NCI-H2107 (cell line): ENCODE results near the gene TMEM254.
"Not testable (repeated sequence)": the region's sequence is repeated elsewhere in the genome, so short reads cannot be mapped to it uniquely, and the experiment has no call there.

Source experiments
- DNase-seq: peaks from one replicate; lab custom pipeline; 2025; lab: John Stamatoyannopoulos, UW

TMEM254 gene

DNA sequence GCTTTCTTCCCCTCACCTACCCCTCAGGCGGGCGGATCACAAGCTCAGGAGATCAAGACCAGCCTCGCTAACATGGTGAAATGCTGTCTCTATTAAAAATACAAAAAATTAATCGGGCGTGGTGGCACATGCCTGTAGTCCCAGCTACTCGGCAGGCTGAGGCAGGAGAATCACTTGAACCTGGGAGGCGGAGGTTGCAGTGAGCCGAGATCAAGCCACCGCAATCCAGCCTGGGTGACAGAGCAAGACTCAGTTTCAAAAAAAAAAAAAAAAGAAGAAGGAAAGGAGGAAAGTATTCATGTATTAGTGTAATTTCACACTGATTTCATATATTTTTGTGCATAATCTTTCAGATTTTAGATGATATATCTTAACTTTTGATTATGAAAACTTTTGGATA, 55.2 kb downstream of the TMEM254 start:
- not testable (repeated sequence) for DNase-seq

DNA sequence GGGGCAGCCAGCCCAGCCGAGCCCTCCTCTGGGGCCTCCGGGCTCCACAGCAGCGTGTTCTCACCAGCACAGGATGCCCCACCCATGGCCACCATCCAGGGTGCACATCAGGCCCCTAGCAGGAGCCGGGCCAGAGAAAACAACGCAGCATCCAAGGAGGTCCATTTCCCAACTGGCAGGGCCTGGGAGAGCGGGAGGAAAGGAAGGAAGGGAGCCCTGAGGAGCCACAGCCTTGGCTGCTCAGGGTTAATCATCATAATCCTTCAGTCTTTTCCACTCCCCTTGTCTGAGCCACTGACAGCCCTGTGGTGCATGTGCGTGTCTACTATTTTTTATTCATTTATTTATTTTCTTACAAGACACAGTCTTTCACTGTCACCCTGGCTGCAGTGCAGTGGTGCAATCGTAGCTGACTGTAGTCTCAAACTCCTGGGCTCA, 57.7 kb downstream of the TMEM254 start:
- DNase-seq = no peak

DNA sequence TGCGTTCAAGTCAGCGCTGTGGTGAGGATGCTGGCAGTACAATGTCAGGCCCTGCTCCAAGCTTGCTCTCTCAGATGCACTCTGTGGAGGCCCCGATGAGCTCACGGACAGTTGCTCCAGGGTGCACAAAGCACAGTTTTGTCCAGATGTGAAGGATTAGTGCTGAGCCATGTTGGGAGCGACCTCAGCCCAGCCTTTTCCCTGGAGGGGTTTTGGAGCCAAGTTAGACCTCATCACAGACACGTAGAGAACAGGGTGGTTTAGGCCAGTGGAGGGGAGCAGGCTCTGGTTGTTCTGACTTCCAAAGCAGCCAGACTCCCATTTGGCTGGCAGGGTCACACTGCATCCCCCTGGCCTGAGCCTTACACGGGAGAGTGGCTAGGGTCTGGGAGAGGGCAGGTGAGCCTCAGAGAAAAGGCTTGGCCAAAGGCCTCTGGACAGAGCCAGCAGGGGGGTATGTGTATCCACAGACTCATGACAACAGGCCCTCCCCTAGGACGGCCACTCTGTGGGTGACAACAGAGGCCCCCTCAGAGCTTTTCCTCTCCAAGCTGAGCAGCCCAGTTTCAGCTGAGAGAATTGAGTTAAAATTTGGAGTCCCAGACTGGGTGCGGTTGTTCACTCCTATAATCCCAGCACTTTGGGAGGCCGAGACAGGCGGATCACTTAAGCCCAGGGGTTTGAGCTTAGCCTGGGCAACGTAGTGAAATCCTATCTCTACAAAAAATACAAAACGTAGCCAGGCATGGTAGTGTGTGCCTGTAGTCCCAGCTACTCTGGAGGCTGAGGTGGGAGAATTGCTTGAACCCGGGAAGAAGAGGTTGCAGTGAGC, 58.8 kb downstream of the TMEM254 start:
- no peak for DNase-seq

DNA sequence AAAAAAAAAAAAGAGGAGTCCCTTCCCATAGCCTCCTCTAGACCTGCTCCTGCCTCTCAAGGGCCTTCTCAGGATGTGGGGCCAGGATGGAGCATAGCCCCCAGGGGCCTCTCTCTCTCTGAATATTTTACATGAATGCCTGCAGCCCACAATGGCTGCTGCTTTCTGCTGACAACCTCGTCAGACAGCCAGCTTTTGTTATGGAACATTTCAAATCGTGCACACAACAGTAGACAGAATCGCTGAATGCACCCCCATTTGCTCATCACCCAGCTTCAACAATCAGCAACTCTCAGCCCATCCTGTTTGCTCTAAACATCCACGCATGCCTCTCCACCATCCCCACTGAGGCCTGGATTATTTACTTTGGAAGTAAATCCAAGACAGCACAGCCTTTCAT, 59.5 kb downstream of the TMEM254 start:
- DNase-seq = no peak

DNA sequence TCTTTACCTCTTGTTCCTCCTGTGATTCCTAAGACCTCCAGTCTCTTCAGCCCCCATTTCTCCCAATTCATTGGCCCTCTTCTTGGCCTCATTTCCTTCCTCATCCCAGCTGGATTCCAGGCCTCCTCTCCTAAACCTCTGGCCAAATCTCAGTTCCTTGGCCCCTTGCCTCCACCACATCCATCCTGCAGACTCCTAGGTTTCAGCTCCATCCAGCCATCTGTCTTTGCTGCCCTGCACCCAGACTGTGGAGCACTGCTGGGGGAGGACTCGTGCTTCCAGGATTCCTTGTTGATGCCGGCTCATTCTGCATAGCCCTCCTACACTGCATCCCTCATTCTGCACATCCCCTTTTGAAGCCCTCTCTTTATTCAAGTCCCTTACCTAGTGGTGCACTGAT, 60.8 kb downstream of the TMEM254 start:
- no peak for DNase-seq

DNA sequence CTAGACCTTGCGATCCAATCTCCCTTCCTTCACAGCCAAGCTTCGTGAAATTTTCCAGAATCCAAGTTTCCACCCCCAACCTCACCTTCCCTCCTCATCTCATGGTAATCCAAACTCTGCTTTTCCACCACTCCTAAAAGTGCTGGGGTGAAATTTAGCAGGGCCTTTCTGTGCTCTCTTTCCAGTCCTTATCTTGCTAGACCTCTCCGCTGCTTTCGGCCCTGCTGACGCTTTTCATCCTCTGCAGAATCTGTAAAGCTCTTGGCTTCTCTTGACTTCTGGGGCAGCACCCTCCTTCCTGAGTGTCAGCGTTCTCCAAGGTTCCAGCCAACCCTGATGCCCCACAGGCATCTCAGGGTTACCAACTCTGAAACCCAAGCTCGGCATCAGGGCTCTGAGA, 61.8 kb downstream of the TMEM254 start:
- no peak for DNase-seq

DNA sequence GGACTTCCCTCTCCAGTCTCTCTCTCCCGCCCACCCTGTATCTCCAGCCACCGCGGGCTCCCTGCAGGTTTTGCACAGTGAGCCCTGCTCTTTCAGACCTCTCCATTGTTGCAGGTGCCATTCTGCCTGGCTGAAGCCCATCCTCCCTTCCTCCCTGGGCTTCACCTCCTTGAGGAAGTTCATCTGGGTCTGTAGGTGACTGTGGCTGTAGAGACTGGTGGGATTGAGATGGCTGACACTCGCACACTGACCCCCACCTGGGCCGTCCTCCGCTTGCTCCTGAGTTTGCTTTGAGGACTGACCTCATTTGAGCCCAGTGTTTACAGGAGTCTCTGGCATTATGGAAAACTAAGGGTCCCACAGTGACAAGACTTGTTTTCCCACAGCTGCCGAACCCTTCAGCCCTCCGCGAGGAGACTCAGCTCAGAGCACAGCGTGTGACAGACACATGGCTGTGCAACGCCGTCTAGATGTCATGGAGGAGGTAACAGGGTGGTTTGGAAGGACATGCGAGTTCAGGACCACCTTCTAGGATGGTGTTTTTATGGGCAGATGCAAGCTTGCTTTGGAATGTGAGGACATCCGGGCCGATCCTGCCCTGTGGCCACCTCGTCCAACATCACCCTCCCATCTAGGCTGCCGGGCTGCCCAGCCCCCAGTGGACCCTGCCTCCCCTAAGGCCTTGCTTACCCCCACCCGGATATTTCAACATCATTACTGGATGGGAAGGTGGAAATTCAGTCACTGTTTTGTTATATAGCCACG, 63.4 kb downstream of the TMEM254 start:
- no peak for DNase-seq
